ENCODE measurements around the gene KCNJ13. TPM values are rescaled to one million over a fixed set of nuclear protein-coding genes. Genes with fewer than 3 reads are reported as not detected.

The KCNJ13 gene
- total RNA-seq, 1 experiment from 2014 or later, result not detected

DNA sequence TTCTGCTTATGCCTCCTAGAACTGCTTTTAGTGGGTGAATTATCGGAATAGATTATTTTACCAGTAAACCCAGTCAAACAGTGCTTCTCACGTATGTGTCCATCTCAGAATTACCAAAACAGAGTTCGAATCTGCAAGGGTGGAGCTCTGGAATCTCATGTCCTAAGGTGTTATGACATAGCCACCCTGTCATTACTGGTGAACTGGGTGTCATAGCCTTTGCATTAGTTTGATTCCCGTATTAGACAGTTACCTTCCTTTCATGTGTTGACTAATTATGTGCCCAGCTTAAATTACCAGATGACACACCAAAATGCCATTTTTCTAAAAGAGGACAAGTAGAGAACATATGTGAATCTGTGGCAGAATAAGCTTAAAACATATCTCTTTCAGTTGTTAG is 15.2 kb upstream of the KCNJ13 start:
- Histone ChIP-seq H3K79me2 (ENCODE audit: low read depth) (no peaks in the 10 kb centered on the region), H3K4me2 (no peak overlapping the region), H3F3A (ENCODE audit: insufficient read depth, low read depth) (peaks cover 8% of the 10 kb centered on the region; the same call in 1 of the 2 replicates), H3K4me3 (no peak overlapping the region), H3K27ac (no peak overlapping the region), H3K9me2 (ENCODE audit: insufficient read depth) (no peaks in the 10 kb centered on the region), H3K27me3 (ENCODE audit: insufficient read depth, low read depth) (no peaks in the 10 kb centered on the region), H3K4me1 (replicated peaks; ENCODE audit: insufficient read depth) (peaks cover 21% of the 10 kb centered on the region), H3K36me3 (ENCODE audit: low read depth) (peaks cover 70% of the 10 kb centered on the region), H2AFZ (no peak overlapping the region), H4K20me1 (ENCODE audit: insufficient read depth) (no peaks in the 10 kb centered on the region), H3K9me3 (ENCODE audit: insufficient read depth, low read depth) (no peaks in the 10 kb centered on the region)
- no peak for DNase-seq
- BruUV-seq (replicated peaks), result no TSS peak
- intact Hi-C loops (cut with micrococcal nuclease; ENCODE audit: unreplicated experiment), result no loop called here
- POLR2A ChIA-PET (ENCODE audit: unreplicated experiment), result no interaction called here
- CTCF ChIA-PET, result no interaction called here
- TF ChIP-seq EZH2 (IDR thresholded peaks at IDR 0.05; ENCODE audit: low read depth) (no peak), CTCF (conservative IDR thresholded peaks at IDR 0.05) (no peak)

DNA sequence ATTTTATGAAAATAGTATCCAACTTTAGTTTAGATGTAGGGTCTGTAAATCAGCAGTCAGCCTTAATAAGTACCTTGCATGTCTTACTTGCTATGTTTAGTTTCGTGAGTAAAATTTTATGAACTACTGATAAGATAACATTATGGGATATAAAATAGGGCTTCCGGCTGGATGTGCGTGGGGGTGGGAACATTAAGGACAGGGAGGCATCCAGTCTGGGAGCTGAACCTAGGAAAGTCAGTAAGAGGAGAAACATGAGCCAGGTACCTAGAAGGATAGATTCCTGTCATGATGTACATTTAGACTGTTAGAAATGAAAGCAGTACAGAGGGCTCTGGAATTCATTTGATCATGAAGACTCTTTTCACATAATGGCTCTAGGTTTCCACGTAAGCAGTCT is 12.7 kb upstream of the KCNJ13 start:
- ChIA-PET POLR2A (ENCODE audit: unreplicated experiment) (no interaction called here), CTCF (no interaction called here)
- Histone ChIP-seq H3K4me3 (no peak overlapping the region), H3F3A (ENCODE audit: insufficient read depth, low read depth) (no peaks in the 10 kb centered on the region; the same call in none of the 2 replicates), H3K4me1 (replicated peaks; ENCODE audit: insufficient read depth) (peaks cover 3% of the 10 kb centered on the region), H3K36me3 (ENCODE audit: low read depth) (peaks cover 57% of the 10 kb centered on the region), H4K20me1 (ENCODE audit: insufficient read depth) (no peaks in the 10 kb centered on the region), H3K27me3 (ENCODE audit: insufficient read depth, low read depth) (no peaks in the 10 kb centered on the region), H3K9me3 (ENCODE audit: insufficient read depth, low read depth) (no peaks in the 10 kb centered on the region), H3K27ac (no peak overlapping the region), H3K79me2 (ENCODE audit: low read depth) (no peaks in the 10 kb centered on the region), H3K9me2 (ENCODE audit: insufficient read depth) (no peaks in the 10 kb centered on the region), H2AFZ (no peak overlapping the region), H3K4me2 (no peak overlapping the region)
- peak in 1 of 2 experiments; percentile 20 for DNase-seq
- BruUV-seq (replicated peaks), result no TSS peak
- TF ChIP-seq EZH2 (IDR thresholded peaks at IDR 0.05; ENCODE audit: low read depth) (no peak), CTCF (conservative IDR thresholded peaks at IDR 0.05) (no peak)
- intact Hi-C loops (cut with micrococcal nuclease; ENCODE audit: unreplicated experiment), result no loop called here

- H3K36me3 ChIP-seq (ENCODE audit: low read depth), result peaks cover 51% of the 10 kb centered on the region
- H3K27ac ChIP-seq, result no peak overlapping the region
- no peak overlapping the region for H3K4me2 ChIP-seq
- POLR2A ChIA-PET (ENCODE audit: unreplicated experiment), result no interaction called here
- H3K4me1 ChIP-seq (replicated peaks; ENCODE audit: insufficient read depth), result no peaks in the 10 kb centered on the region
- intact Hi-C loops (cut with micrococcal nuclease; ENCODE audit: unreplicated experiment), result no loop called here
- H3K79me2 ChIP-seq (ENCODE audit: low read depth), result no peaks in the 10 kb centered on the region
- no peak overlapping the region for H3K4me3 ChIP-seq
- no peak for DNase-seq
- H4K20me1 ChIP-seq (ENCODE audit: insufficient read depth), result no peaks in the 10 kb centered on the region
- H3K9me3 ChIP-seq (ENCODE audit: insufficient read depth, low read depth), result no peaks in the 10 kb centered on the region
- TF ChIP-seq CTCF (conservative IDR thresholded peaks at IDR 0.05), result no peak
- TF ChIP-seq EZH2 (IDR thresholded peaks at IDR 0.05; ENCODE audit: low read depth), result no peak
- no peak overlapping the region for H2AFZ ChIP-seq
- peaks cover 3% of the 10 kb centered on the region for H3F3A ChIP-seq (ENCODE audit: insufficient read depth, low read depth)
- no peaks in the 10 kb centered on the region for H3K9me2 ChIP-seq (ENCODE audit: insufficient read depth)
- no TSS peak for BruUV-seq (replicated peaks)
- CTCF ChIA-PET, result no interaction called here
- H3K27me3 ChIP-seq (ENCODE audit: insufficient read depth, low read depth), result no peaks in the 10 kb centered on the region
Observed at GRCh38 chr2:232787806-232788205, 11.4 kb upstream of the KCNJ13 start.
